Peyer's patch (tissue), 4 donors: ENCODE measurements around the gene TTC1.

Source experiments
- CTCF ChIP-seq, 6 experiments: fragments of 450-650 bp in 4 of 6; fragments of 200-600 bp in 2 of 6; sonication (generic) in 1 of 6; IDR thresholded peaks; one replicate each; pipeline ENCODE4 v1.5.1; 2017 to 2019; ENCODE audit warnings: antibody characterized with exemption in 6 of 6, mild to moderate bottlenecking in 3 of 6, moderate library complexity in 1 of 6
- POLR2A ChIP-seq, 2 donors: fragments of 450-650 bp; IDR thresholded peaks; one replicate each; pipeline ENCODE4 v1.5.1; 2017; ENCODE audit warnings: antibody characterized with exemption in 2 of 2, mild to moderate bottlenecking in 2 of 2, moderate library complexity in 2 of 2

- no peak for TF ChIP-seq CTCF (IDR thresholded peaks at IDR 0.05)
- TF ChIP-seq POLR2A (IDR thresholded peaks at IDR 0.05): no peak
These were observed 15.7 kb upstream of the TTC1 start for GRCh38 chr5:159993194-159993593.
